Gastrocnemius medialis (tissue), 4 donors: ENCODE measurements around the gene PHLDB2. TPM values are rescaled to one million over a fixed set of nuclear protein-coding genes. Genes with fewer than 3 reads are reported as not detected.
"Not testable (repeated sequence)": the region's sequence is repeated elsewhere in the genome, so short reads cannot be mapped to it uniquely, and the experiment has no call there.

ENCODE experiments used
- ATAC-seq, 2 donors: fragments of 150-250 bp; one replicate each; pipeline ENCODE4 v1.9.1; 2016
- DNase-seq, 2 donors: peaks; one replicate each; pipeline ENCODE4 v3.0.0-alpha.2; 2019
- H3K27ac ChIP-seq, 4 donors: fragments of 200-600 bp; sonication (generic); 1 replicate in 1 of 4; 2 replicates in 3 of 4; pipeline ENCODE4 v1.5.1; 2016 to 2018; ENCODE audit warnings: mild to moderate bottlenecking in 2 of 4, moderate library complexity in 1 of 4
- H3K27me3 ChIP-seq, 3 donors: fragments of 200-600 bp; sonication (generic) in 2 of 3; 1 replicate in 1 of 3; 2 replicates in 2 of 3; pipeline versions ENCODE4 v1.5.1 to v1.6.0; 2016 to 2019; ENCODE audit warnings: mild to moderate bottlenecking in 1 of 3, moderate library complexity in 1 of 3
- H3K36me3 ChIP-seq, 2 donors: fragments of 200-600 bp; sonication (generic) in 1 of 2; one replicate each; pipeline ENCODE4 v1.5.1; 2017 to 2018
- H3K4me1 ChIP-seq, 2 donors: fragments of 200-600 bp; sonication (generic) in 1 of 2; one replicate each; pipeline ENCODE4 v1.5.1; 2016 to 2017; ENCODE audit warnings: mild to moderate bottlenecking in 2 of 2
- H3K4me3 ChIP-seq, 4 donors: fragments of 200-600 bp; sonication (generic) in 3 of 4; 1 replicate in 1 of 4; 2 replicates in 3 of 4; pipeline ENCODE4 v1.5.1; 2016 to 2019; ENCODE audit warnings: mild to moderate bottlenecking in 2 of 4
- H3K9me3 ChIP-seq, 3 donors: fragments of 200-600 bp; sonication (generic) in 2 of 3; 1 replicate in 1 of 3; 2 replicates in 2 of 3; pipeline ENCODE4 v1.5.1; 2016 to 2019
- CTCF ChIP-seq, 5 experiments: fragments of 450-650 bp in 3 of 5; fragments of 200-600 bp in 2 of 5; sonication (generic) in 2 of 5; IDR thresholded peaks in 4 of 5; conservative IDR thresholded peaks in 1 of 5; 1 replicate in 4 of 5; 2 replicates in 1 of 5; pipeline ENCODE4 v1.5.1; 2016 to 2019; ENCODE audit warnings: antibody characterized with exemption in 5 of 5, mild to moderate bottlenecking in 3 of 5, moderate library complexity in 3 of 5
- POLR2A ChIP-seq, 2 donors: fragments of 450-650 bp; IDR thresholded peaks; one replicate each; pipeline ENCODE4 v1.6.1; 2017; ENCODE audit warnings: antibody characterized with exemption in 2 of 2, mild to moderate bottlenecking in 2 of 2, moderate library complexity in 2 of 2
- in situ Hi-C, 4 donors: fragments of 200-750 bp; cut with MboI; loops; one replicate each; pipeline versions ENCODE4 v1.15.0 to v1.8.0; 2017; ENCODE audit warnings: low sequenced_read_pairs in 4 of 4
- intact Hi-C: fragments of 100-400 bp; cut with DNase I; formaldehyde crosslinking; loops from one replicate; pipeline ENCODE4 v1.15.1; 2023; ENCODE audit warnings: low total_unique reads
- total RNA-seq, 4 donors: library from RNA; depleted of rRNA; stranded (reverse); fragments of >200 nt; gene quantifications; one replicate each; pipeline versions ENCODE4 v1.1.0 to v1.2.3, GENCODE V29; 2016

The PHLDB2 gene
- total RNA-seq, 4 donors from 2014 or later = 3.0 to 7.2 (median 4.0) TPM

GRCh38 chr3:111813979-111814378 is 45.1 kb upstream of the PHLDB2 start:
- H3K36me3 ChIP-seq = no peaks in the 10 kb centered on the region
- no peak for DNase-seq
- no peaks in the 10 kb centered on the region for H3K9me3 ChIP-seq
- ATAC-seq = no peak
- intact Hi-C loops (no loop called here), in situ Hi-C loops (no loop called here)
- no peaks in the 10 kb centered on the region for H3K27me3 ChIP-seq
- no peak overlapping the region for H3K27ac ChIP-seq
- H3K4me3 ChIP-seq = no peak overlapping the region
- H3K4me1 ChIP-seq = peaks cover 0 to 3% of the 10 kb centered on the region in 2 donors
- TF ChIP-seq POLR2A (IDR thresholded peaks at IDR 0.05) = no peak
- no peak for TF ChIP-seq CTCF (IDR thresholded peaks at IDR 0.05 in 4 of 5, conservative IDR thresholded peaks at IDR 0.05 in 1 of 5)

DNA sequence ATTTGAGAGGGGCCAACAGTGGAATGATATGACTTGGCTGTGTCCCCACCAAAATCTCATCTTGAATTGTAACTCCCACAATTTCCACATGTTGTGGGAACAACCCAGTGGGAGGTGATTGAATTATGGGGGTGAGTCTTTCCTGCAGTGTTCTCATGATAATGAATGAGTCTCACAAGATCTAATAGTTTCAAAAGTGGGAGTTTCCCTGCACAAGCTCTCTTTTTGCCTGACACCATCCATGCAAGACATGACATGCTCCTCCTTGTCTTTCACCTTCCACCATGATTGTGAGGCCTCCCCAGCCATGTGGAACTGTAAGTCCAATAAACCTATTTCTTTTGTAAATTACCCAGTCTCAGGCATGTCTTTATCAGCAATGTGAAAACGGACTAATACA is 42.3 kb upstream of the PHLDB2 start:
- H3K36me3 ChIP-seq, H3K9me3 ChIP-seq, H3K4me1 ChIP-seq, DNase-seq, H3K4me3 ChIP-seq, intact Hi-C loops, in situ Hi-C loops, H3K27me3 ChIP-seq, ATAC-seq, H3K27ac ChIP-seq: not testable (repeated sequence)

- Histone ChIP-seq H3K9me3 (no peaks in the 10 kb centered on the region), H3K27me3 (no peaks in the 10 kb centered on the region), H3K4me3 (no peak overlapping the region), H3K36me3 (no peaks in the 10 kb centered on the region), H3K27ac (no peak overlapping the region), H3K4me1 (no peaks in the 10 kb centered on the region)
- in situ Hi-C loops (no loop called here), intact Hi-C loops (no loop called here)
- TF ChIP-seq CTCF (IDR thresholded peaks at IDR 0.05 in 4 of 5, conservative IDR thresholded peaks at IDR 0.05 in 1 of 5) (no peak), POLR2A (IDR thresholded peaks at IDR 0.05) (no peak)
- no peak for ATAC-seq
- DNase-seq = no peak
Observed at GRCh38 chr3:111819927-111820326, 39.1 kb upstream of the PHLDB2 start.

DNA sequence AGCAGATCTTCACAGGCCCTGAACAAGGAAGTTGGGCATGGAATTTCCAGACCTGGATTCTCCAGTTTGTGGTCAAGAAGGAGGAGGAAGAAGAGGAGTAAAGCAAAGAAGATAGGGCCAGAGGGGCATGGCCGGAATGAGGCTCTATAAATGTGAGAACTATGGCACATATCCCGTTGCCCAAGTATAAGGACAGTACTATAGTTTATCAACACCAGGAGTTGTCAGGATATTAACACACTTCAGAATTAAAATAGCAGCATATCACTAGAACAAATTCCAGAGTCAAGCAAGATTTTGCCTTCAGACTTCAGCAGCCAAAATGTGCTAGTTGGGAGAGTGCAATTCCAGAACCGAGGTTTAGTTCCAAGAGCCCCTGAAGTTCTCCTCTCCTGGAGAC is 38.4 kb upstream of the PHLDB2 start:
- Histone ChIP-seq H3K27me3 (no peaks in the 10 kb centered on the region), H3K4me3 (no peak overlapping the region), H3K36me3 (no peaks in the 10 kb centered on the region), H3K9me3 (no peaks in the 10 kb centered on the region), H3K4me1 (no peaks in the 10 kb centered on the region), H3K27ac (no peak overlapping the region)
- ATAC-seq (no peak), DNase-seq (no peak)
- no peak for TF ChIP-seq POLR2A (IDR thresholded peaks at IDR 0.05)
- no peak for TF ChIP-seq CTCF (IDR thresholded peaks at IDR 0.05 in 4 of 5, conservative IDR thresholded peaks at IDR 0.05 in 1 of 5)
- intact Hi-C loops = no loop called here
- in situ Hi-C loops = no loop called here

- H3K9me3 ChIP-seq = no peaks in the 10 kb centered on the region
- in situ Hi-C loops (no loop called here), intact Hi-C loops (no loop called here)
- no peak overlapping the region for H3K4me3 ChIP-seq
- no peaks in the 10 kb centered on the region for H3K27me3 ChIP-seq
- no peak for TF ChIP-seq POLR2A (IDR thresholded peaks at IDR 0.05)
- TF ChIP-seq CTCF (IDR thresholded peaks at IDR 0.05 in 4 of 5, conservative IDR thresholded peaks at IDR 0.05 in 1 of 5) = no peak
- H3K36me3 ChIP-seq = no peaks in the 10 kb centered on the region
- no peaks in the 10 kb centered on the region for H3K4me1 ChIP-seq
- H3K27ac ChIP-seq = no peak overlapping the region
- DNase-seq (no peak), ATAC-seq (no peak)
Observed at GRCh38 chr3:111821891-111822290, 37.2 kb upstream of the PHLDB2 start.
